Thyroid gland (tissue), 4 donors: ENCODE results near the gene SIN3B. TPM values are rescaled to one million over a fixed set of nuclear protein-coding genes. Genes with fewer than 3 reads are reported as not detected.
"Not testable (repeated sequence)": the region's sequence is repeated elsewhere in the genome, so short reads cannot be mapped to it uniquely, and the experiment has no call there.

Source experiments
- DNase-seq, 2 donors: peaks; one replicate each; pipeline ENCODE4 v3.0.0-alpha.2; 2019
- H3K27ac ChIP-seq, 3 donors: fragments of 200-600 bp; sonication (generic); 1 replicate in 2 of 3; 2 replicates in 1 of 3; pipeline ENCODE4 v1.5.1; 2016 to 2019; ENCODE audit warnings: mild to moderate bottlenecking in 1 of 3, moderate library complexity in 1 of 3
- H3K27me3 ChIP-seq: fragments of 200-600 bp; sonication (generic); one replicate; pipeline ENCODE4 v1.5.1; 2019
- H3K36me3 ChIP-seq, 2 donors: fragments of 200-600 bp; sonication (generic); one replicate each; pipeline ENCODE4 v1.5.1; 2016 to 2019
- H3K4me1 ChIP-seq, 2 donors: fragments of 200-600 bp; sonication (generic); one replicate each; pipeline ENCODE4 v1.5.1; 2017 to 2019
- H3K4me3 ChIP-seq, 3 donors: fragments of 200-600 bp; sonication (generic); replicated peaks in 1 of 3; 1 replicate in 2 of 3; 2 replicates in 1 of 3; pipeline ENCODE4 v1.5.1; 2016; ENCODE audit warnings: mild to moderate bottlenecking in 1 of 3
- H3K9me3 ChIP-seq: fragments of 200-600 bp; sonication (generic); one replicate; pipeline ENCODE4 v1.5.1; 2017
- POLR2A ChIP-seq, 2 donors: fragments of 450-650 bp; IDR thresholded peaks; one replicate each; pipeline ENCODE4 v1.6.1; 2017; ENCODE audit warnings: antibody characterized with exemption in 2 of 2, mild to moderate bottlenecking in 2 of 2, moderate library complexity in 1 of 2
- WGBS, 2 donors: methylation state at CpG; one replicate each; pipeline ENCODE4 v1.1.5; 2017; 5-methylcytosine and 5-hydroxymethylcytosine counted together
- intact Hi-C: fragments of 100-400 bp; cut with DNase I; formaldehyde crosslinking; loops from one replicate; pipeline ENCODE4 v1.15.1; 2023
- total RNA-seq, 4 donors: library from RNA; depleted of rRNA; stranded (reverse); fragments of >200 nt; gene quantifications; one replicate each; pipeline ENCODE4 v1.2.3, GENCODE V29; 2016
- TF ChIP-seq, protein P1 (sequence below), 6 experiments: fragments of 200-600 bp in 3 of 6; fragments of 450-650 bp in 3 of 6; sonication (generic) in 3 of 6; IDR thresholded peaks; one replicate each; pipeline ENCODE4 v1.5.1; 2016 to 2019; ENCODE audit warnings: antibody characterized with exemption in 6 of 6, mild to moderate bottlenecking in 2 of 6, inconsistent platforms in 1 of 6, moderate library complexity in 1 of 6

SIN3B gene
- total RNA-seq, 4 donors from 2014 or later, result 33.6 to 65.9 (median 47.6) TPM

DNA sequence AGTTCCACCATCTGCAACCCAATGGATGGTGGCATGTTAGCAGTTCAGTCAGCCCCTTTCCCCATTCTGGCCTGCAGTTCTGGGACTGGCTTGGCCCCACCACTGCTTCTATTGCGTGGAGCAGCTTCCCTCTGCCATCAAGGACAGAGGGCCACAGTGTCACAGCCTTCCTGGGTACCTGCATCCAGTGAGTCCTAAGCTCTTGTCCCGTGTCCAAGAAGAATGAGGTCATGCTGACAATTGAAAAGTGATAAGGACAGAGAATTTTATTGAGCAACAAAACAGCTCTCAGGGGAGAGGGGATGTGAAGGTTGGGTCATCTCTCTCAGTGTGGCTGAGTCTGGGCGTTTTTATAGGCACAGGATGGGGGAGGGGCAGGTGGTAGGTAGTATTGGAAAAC lies 33.5 kb upstream of the SIN3B start:
- no peaks in the 10 kb centered on the region for H3K27me3 ChIP-seq
- intact Hi-C loops, result no loop called here
- TF ChIP-seq, protein P1, sequence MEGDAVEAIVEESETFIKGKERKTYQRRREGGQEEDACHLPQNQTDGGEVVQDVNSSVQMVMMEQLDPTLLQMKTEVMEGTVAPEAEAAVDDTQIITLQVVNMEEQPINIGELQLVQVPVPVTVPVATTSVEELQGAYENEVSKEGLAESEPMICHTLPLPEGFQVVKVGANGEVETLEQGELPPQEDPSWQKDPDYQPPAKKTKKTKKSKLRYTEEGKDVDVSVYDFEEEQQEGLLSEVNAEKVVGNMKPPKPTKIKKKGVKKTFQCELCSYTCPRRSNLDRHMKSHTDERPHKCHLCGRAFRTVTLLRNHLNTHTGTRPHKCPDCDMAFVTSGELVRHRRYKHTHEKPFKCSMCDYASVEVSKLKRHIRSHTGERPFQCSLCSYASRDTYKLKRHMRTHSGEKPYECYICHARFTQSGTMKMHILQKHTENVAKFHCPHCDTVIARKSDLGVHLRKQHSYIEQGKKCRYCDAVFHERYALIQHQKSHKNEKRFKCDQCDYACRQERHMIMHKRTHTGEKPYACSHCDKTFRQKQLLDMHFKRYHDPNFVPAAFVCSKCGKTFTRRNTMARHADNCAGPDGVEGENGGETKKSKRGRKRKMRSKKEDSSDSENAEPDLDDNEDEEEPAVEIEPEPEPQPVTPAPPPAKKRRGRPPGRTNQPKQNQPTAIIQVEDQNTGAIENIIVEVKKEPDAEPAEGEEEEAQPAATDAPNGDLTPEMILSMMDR (IDR thresholded peaks at IDR 0.05), result no peak
- no peak for TF ChIP-seq POLR2A (IDR thresholded peaks at IDR 0.05)
- 68 to 75% methylated on average over 3 of the region's 3 CpGs for WGBS, 2 donors
- H3K27ac ChIP-seq, result no peak overlapping the region
- no peak for DNase-seq
- H3K4me3 ChIP-seq, result no peak overlapping the region
- H3K9me3 ChIP-seq, result no peaks in the 10 kb centered on the region
- no peaks in the 10 kb centered on the region for H3K4me1 ChIP-seq
- no peaks in the 10 kb centered on the region for H3K36me3 ChIP-seq

DNA sequence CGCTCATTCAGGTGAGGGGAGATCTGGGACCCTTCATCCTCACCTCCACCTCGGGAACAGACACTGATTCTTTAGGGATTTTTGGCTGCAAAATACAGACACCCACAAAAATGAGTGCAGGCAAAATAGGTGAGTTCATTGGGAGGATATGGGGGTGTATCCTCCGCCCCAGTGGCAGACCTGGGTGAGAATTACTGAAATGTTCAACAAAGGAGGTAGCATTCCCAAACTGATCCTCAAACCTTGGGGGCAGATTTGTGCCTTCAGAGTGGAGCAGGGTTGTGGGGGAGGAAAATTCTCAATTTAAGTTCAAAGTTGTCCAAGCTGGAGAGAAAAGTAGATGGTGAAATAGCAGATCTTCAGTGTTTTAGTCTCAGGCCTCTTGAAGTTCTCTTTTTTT lies 31.3 kb upstream of the SIN3B start:
- WGBS, 2 donors, result 90 to 96% methylated on average over 3 of the region's 3 CpGs
- Histone ChIP-seq H3K27ac (no peak overlapping the region), H3K36me3 (no peaks in the 10 kb centered on the region), H3K9me3 (no peaks in the 10 kb centered on the region), H3K4me1 (no peaks in the 10 kb centered on the region), H3K27me3 (no peaks in the 10 kb centered on the region), H3K4me3 (no peak overlapping the region)
- intact Hi-C loops, result no loop called here
- DNase-seq, result no peak
- TF ChIP-seq POLR2A (IDR thresholded peaks at IDR 0.05), result no peak
- TF ChIP-seq, protein P1 (IDR thresholded peaks at IDR 0.05), result no peak

DNA sequence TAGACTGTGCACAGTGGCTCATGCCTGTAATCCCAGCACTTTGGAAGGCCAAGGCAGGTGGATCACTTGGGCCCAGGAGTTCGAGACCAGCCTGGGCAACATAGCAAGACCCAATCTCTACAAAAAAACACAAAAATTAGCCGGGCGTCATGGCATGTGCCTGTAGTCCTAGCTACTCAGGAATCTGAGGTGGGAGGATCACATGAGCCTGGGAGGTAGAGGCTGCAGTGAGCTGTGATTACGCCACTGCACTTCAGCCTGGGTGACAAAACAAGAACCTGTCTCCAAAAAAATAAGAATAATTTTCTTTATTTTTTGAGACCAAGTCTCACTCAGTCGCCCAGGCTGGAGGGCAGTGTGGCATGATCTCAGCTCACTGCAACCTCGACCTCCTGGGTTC lies 30.9 kb upstream of the SIN3B start:
- intact Hi-C loops, DNase-seq, H3K4me1 ChIP-seq, H3K9me3 ChIP-seq, H3K4me3 ChIP-seq, H3K27ac ChIP-seq, H3K27me3 ChIP-seq, H3K36me3 ChIP-seq: not testable (repeated sequence)
- WGBS, 2 donors, result 90 to 91% methylated on average over 6 of the region's 6 CpGs

- WGBS, 2 donors, result 94 to 95% methylated on average over 10 to 14 of the region's 16 CpGs
- intact Hi-C loops, result no loop called here
- DNase-seq, result no peak
- no peak overlapping the region for H3K4me3 ChIP-seq
- TF ChIP-seq, protein P1 (IDR thresholded peaks at IDR 0.05), result no peak
- TF ChIP-seq POLR2A (IDR thresholded peaks at IDR 0.05), result no peak
- no peaks in the 10 kb centered on the region for H3K27me3 ChIP-seq
- no peaks in the 10 kb centered on the region for H3K4me1 ChIP-seq
- H3K9me3 ChIP-seq, result no peaks in the 10 kb centered on the region
- H3K36me3 ChIP-seq, result no peaks in the 10 kb centered on the region
- H3K27ac ChIP-seq, result no peak overlapping the region
Measured at GRCh38 chr19:16799740-16800139, 29.5 kb upstream of the SIN3B start.

- intact Hi-C loops, result no loop called here
- 79% methylated on average over 8 of the region's 8 CpGs for WGBS, 2 donors
- no peaks in the 10 kb centered on the region for H3K36me3 ChIP-seq
- H3K27ac ChIP-seq, result no peak overlapping the region
- DNase-seq, result no peak
- H3K4me1 ChIP-seq, result no peaks in the 10 kb centered on the region
- TF ChIP-seq POLR2A (IDR thresholded peaks at IDR 0.05), result no peak
- TF ChIP-seq, protein P1 (IDR thresholded peaks at IDR 0.05), result no peak
- no peak overlapping the region for H3K4me3 ChIP-seq
- H3K9me3 ChIP-seq, result no peaks in the 10 kb centered on the region
- H3K27me3 ChIP-seq, result no peaks in the 10 kb centered on the region
Measured at GRCh38 chr19:16801600-16802013, 27.6 kb upstream of the SIN3B start.

DNA sequence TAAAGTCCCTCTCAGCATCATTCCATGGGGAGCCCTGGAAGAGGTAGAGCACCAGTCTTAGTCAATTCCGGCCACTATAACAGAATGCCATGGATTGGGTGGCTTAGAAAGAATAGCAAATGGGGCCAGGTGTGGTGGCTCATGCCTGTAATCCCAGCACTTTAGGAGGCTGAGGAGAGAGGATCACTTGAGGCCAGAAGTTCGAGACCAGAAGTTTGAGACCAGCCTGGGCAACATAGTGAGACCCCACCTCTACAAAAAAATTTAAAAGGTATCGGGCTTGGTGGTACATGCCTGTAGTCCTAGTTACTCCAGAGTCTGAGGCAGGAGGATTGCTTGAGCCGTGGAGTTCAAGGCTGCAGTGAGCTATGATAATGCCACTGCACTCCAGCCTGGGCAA lies 25.0 kb upstream of the SIN3B start:
- Histone ChIP-seq H3K9me3 (no peaks in the 10 kb centered on the region), H3K36me3 (no peaks in the 10 kb centered on the region), H3K27me3 (no peaks in the 10 kb centered on the region), H3K27ac (no peak overlapping the region), H3K4me3 (no peak overlapping the region), H3K4me1 (no peaks in the 10 kb centered on the region)
- TF ChIP-seq, protein P1 (IDR thresholded peaks at IDR 0.05), result no peak
- TF ChIP-seq POLR2A (IDR thresholded peaks at IDR 0.05), result no peak
- DNase-seq, result no peak
- intact Hi-C loops, result no loop called here
- 89 to 93% methylated on average over 4 of the region's 4 CpGs for WGBS, 2 donors
